Mesendoderm (in vitro differentiated cells): ENCODE measurements around the gene WDR20.
"Not testable (repeated sequence)": the region's sequence is repeated elsewhere in the genome, so short reads cannot be mapped to it uniquely, and the experiment has no call there.

Source experiments
- DNase-seq: peaks from one replicate; pipeline ENCODE4 v3.0.0; 2013
- H2AK5ac ChIP-seq: 2 replicates; pipeline ENCODE4 v1.6.1; 2013; ENCODE audit warnings: low read length, inconsistent platforms
- H2BK120ac ChIP-seq: 2 replicates; pipeline ENCODE4 v1.6.1; 2013; ENCODE audit warnings: low read depth, mild to moderate bottlenecking, low read length, moderate library complexity, mixed read lengths
- H2BK15ac ChIP-seq: replicated peaks from 2 replicates; pipeline ENCODE4 v1.6.1; 2013; ENCODE audit warnings: low read depth, mild to moderate bottlenecking, moderate library complexity
- H2BK5ac ChIP-seq: 2 replicates; pipeline ENCODE4 v1.6.1; 2013; ENCODE audit warnings: low read length, inconsistent platforms
- H3K18ac ChIP-seq: 2 replicates; pipeline ENCODE4 v1.6.1; 2013; ENCODE audit warnings: mild to moderate bottlenecking, low read length, mixed read lengths
- H3K23ac ChIP-seq: one replicate; pipeline ENCODE4 v1.6.1; 2013; ENCODE audit warnings: low read length
- H3K27ac ChIP-seq: 2 replicates; pipeline ENCODE4 v1.5.1; 2013; ENCODE audit warnings: low read depth, mild to moderate bottlenecking, inconsistent platforms, low read length, moderate library complexity
- H3K27me3 ChIP-seq: 2 replicates; pipeline ENCODE4 v1.6.1; 2013; ENCODE audit warnings: low read length, control low read depth, mild to moderate bottlenecking, inconsistent platforms; ENCODE audit not compliant: insufficient read depth, poor library complexity
- H3K36me3 ChIP-seq: 2 replicates; pipeline ENCODE4 v1.6.1; 2013; ENCODE audit warnings: low read length, inconsistent platforms; ENCODE audit not compliant: control insufficient read depth, insufficient read depth
- H3K4ac ChIP-seq: one replicate; pipeline ENCODE4 v1.6.1; 2013; ENCODE audit warnings: low read depth, mild to moderate bottlenecking, low read length, moderate library complexity
- H3K4me1 ChIP-seq: 2 replicates; pipeline ENCODE4 v1.6.1; 2013; ENCODE audit warnings: low read depth, low read length, inconsistent platforms; ENCODE audit not compliant: control insufficient read depth
- H3K4me2 ChIP-seq: 2 replicates; pipeline ENCODE4 v1.6.1; 2013; ENCODE audit warnings: low read length
- H3K4me3 ChIP-seq: 2 replicates; pipeline ENCODE4 v1.5.1; 2013; ENCODE audit warnings: mild to moderate bottlenecking, low read length
- H3K56ac ChIP-seq: one replicate; pipeline ENCODE4 v1.6.1; 2013; ENCODE audit warnings: low read length
- H3K79me1 ChIP-seq: 2 replicates; pipeline ENCODE4 v1.6.1; 2013; ENCODE audit warnings: low read length, inconsistent platforms
- H3K79me2 ChIP-seq: 2 replicates; pipeline ENCODE4 v1.6.1; 2013; ENCODE audit warnings: mild to moderate bottlenecking, low read length; ENCODE audit not compliant: control insufficient read depth, insufficient read depth
- H3K9ac ChIP-seq: 2 replicates; pipeline ENCODE4 v1.6.1; 2013; ENCODE audit warnings: low read length, inconsistent platforms
- H4K5ac ChIP-seq: one replicate; pipeline ENCODE4 v1.6.1; 2013; ENCODE audit warnings: low read length
- H4K8ac ChIP-seq: one replicate; pipeline ENCODE4 v1.6.1; 2013; ENCODE audit warnings: low read depth, mild to moderate bottlenecking, control low read depth, low read length, moderate library complexity
- WGBS: extraction: QIAGEN DNeasy Blood & Tissue Kit; methylation state at CpG from one replicate; pipeline ENCODE4 v1.1.7; 2013; ENCODE audit warnings: low lambda C conversion rate, missing lambda C conversion rate; ENCODE audit not compliant: insufficient coverage; ENCODE audit errors: extremely low coverage; 5-methylcytosine and 5-hydroxymethylcytosine counted together

Gene WDR20

DNA sequence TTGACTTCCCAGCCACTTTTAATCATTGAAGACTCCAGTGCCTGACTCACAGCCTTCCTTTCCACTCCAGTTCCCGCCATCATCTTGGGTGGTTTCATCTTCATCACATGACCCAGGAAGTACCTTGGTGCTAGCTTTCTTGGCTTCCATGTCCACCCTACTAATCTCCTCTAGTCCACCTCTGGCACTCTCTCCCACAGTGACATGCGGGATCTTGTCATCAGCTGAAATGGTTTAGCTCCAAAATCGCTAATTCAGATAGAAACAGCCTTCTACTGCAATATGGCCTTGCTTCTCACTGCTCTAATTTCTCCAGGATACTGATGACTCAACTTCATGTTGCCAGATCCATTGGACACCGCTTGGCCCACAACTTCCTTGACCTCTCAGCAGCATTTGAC lies 24.5 kb downstream of the WDR20 start:
- Histone ChIP-seq H4K5ac (no peak overlapping the region), H3K9ac (no peak overlapping the region), H3K23ac (no peak overlapping the region), H3K79me2 (peaks cover 24% of the 10 kb centered on the region), H3K27ac (no peak overlapping the region), H3K18ac (no peak overlapping the region), H3K27me3 (no peaks in the 10 kb centered on the region), H2BK5ac (no peak overlapping the region), H2BK120ac (no peak overlapping the region), H3K4me3 (no peak overlapping the region), H3K56ac (no peak overlapping the region), H3K36me3 (no peaks in the 10 kb centered on the region), H3K79me1 (peaks cover 27% of the 10 kb centered on the region), H4K8ac (no peak overlapping the region), H3K4ac (no peak overlapping the region), H3K4me2 (no peak overlapping the region), H3K4me1 (no peaks in the 10 kb centered on the region), H2AK5ac (no peak overlapping the region), H2BK15ac (no peak overlapping the region)
- no peak for DNase-seq
- WGBS = no CpG with 5 or more reads among the region's 4 CpGs

GRCh38 chr14:102164965-102165364 lies 25.3 kb downstream of the WDR20 start:
- Histone ChIP-seq H2AK5ac (no peak overlapping the region), H3K36me3 (no peaks in the 10 kb centered on the region), H3K4me3 (no peak overlapping the region), H3K18ac (no peak overlapping the region), H3K23ac (no peak overlapping the region), H4K5ac (no peak overlapping the region), H2BK5ac (no peak overlapping the region), H3K79me1 (peaks cover 27% of the 10 kb centered on the region), H4K8ac (no peak overlapping the region), H3K56ac (no peak overlapping the region), H3K4ac (no peak overlapping the region), H3K27ac (no peak overlapping the region), H3K9ac (no peak overlapping the region), H3K4me2 (no peak overlapping the region), H3K27me3 (no peaks in the 10 kb centered on the region), H2BK15ac (no peak overlapping the region), H2BK120ac (no peak overlapping the region), H3K79me2 (peaks cover 25% of the 10 kb centered on the region), H3K4me1 (no peaks in the 10 kb centered on the region)
- DNase-seq = no peak
- WGBS = no CpG with 5 or more reads among the region's 4 CpGs

GRCh38 chr14:102170061-102170460 lies 30.4 kb downstream of the WDR20 start:
- no peak overlapping the region for H2BK15ac ChIP-seq
- H3K9ac ChIP-seq = no peak overlapping the region
- no peak overlapping the region for H3K23ac ChIP-seq
- DNase-seq = no peak
- H3K56ac ChIP-seq = no peak overlapping the region
- no peak overlapping the region for H3K18ac ChIP-seq
- WGBS = no CpG with 5 or more reads among the region's 3 CpGs
- no peaks in the 10 kb centered on the region for H3K27me3 ChIP-seq
- H3K27ac ChIP-seq = no peak overlapping the region
- H2BK120ac ChIP-seq = no peak overlapping the region
- H2AK5ac ChIP-seq = no peak overlapping the region
- no peaks in the 10 kb centered on the region for H3K4me1 ChIP-seq
- H3K79me1 ChIP-seq = peaks cover 8% of the 10 kb centered on the region
- no peak overlapping the region for H3K4me2 ChIP-seq
- no peak overlapping the region for H3K4ac ChIP-seq
- no peak overlapping the region for H4K5ac ChIP-seq
- no peak overlapping the region for H2BK5ac ChIP-seq
- H3K4me3 ChIP-seq = no peak overlapping the region
- H3K79me2 ChIP-seq = peaks cover 14% of the 10 kb centered on the region
- no peaks in the 10 kb centered on the region for H3K36me3 ChIP-seq
- no peak overlapping the region for H4K8ac ChIP-seq

DNA sequence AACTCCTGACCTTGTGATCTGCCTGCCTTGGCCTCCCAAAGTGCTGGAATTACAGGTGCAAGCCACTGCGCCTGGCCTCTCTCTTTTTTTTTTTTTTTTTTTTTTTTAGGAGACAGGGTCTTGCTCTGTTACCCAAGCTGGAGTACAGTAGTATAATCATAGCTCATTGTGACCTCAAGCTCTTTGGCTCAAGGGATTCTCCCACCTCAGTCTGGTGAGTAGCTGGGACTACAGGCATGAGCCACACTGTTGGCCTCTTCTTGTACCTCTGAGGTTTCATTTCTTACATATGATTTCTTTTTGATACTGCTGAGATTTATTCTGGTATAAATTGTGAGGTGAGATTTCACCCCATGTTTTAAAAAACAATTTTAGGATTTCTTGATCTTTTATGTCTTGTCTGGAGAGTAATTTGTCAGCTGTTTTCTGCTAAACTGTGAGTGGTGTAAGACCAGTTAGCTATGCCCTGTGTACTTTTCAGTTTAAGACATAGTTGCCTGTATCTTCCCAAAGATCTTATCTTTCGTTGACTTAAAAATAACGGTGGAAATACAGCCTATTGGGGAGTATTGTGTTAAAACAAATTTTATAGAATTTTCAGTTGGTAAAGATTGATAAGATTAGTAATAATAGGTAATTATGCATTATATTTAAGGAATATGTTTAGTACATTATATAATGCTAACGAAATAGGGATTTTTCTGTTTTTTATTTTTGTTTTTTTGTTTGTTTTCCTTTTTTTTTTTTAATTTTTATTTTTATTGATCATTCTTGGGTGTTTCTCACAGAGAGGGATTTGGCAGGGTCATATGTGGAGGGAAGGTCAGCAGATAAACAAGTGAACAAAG lies 31.7 kb downstream of the WDR20 start:
- Histone ChIP-seq H3K9ac (no peak overlapping the region), H3K4ac (no peak overlapping the region), H2BK120ac (no peak overlapping the region), H2BK15ac (no peak overlapping the region), H3K18ac (no peak overlapping the region), H3K36me3 (no peaks in the 10 kb centered on the region), H3K56ac (no peak overlapping the region), H2AK5ac (no peak overlapping the region), H3K23ac (no peak overlapping the region), H3K4me2 (no peak overlapping the region), H4K8ac (no peak overlapping the region), H3K79me2 (peaks cover 14% of the 10 kb centered on the region), H3K27ac (no peak overlapping the region), H3K4me3 (no peak overlapping the region), H3K4me1 (no peaks in the 10 kb centered on the region), H4K5ac (no peak overlapping the region), H3K27me3 (no peaks in the 10 kb centered on the region), H3K79me1 (peaks cover 7% of the 10 kb centered on the region), H2BK5ac (no peak overlapping the region)
- WGBS = 100% methylated on average over 2 of the region's 4 CpGs
- DNase-seq = no peak

GRCh38 chr14:102172021-102172272 lies 32.2 kb downstream of the WDR20 start:
- not testable (repeated sequence) for H4K8ac ChIP-seq, H3K27ac ChIP-seq, H2BK120ac ChIP-seq, H3K18ac ChIP-seq, H3K9ac ChIP-seq, H2AK5ac ChIP-seq, H4K5ac ChIP-seq, H3K56ac ChIP-seq, H3K4me3 ChIP-seq, H3K4ac ChIP-seq, H2BK15ac ChIP-seq, H3K79me1 ChIP-seq, H3K36me3 ChIP-seq, H3K27me3 ChIP-seq, H3K4me1 ChIP-seq, H3K23ac ChIP-seq, DNase-seq, H3K4me2 ChIP-seq, H2BK5ac ChIP-seq
- H3K79me2 ChIP-seq = peaks cover 14% of the 10 kb centered on the region
- no CpG with 5 or more reads among the region's 2 CpGs for WGBS

DNA sequence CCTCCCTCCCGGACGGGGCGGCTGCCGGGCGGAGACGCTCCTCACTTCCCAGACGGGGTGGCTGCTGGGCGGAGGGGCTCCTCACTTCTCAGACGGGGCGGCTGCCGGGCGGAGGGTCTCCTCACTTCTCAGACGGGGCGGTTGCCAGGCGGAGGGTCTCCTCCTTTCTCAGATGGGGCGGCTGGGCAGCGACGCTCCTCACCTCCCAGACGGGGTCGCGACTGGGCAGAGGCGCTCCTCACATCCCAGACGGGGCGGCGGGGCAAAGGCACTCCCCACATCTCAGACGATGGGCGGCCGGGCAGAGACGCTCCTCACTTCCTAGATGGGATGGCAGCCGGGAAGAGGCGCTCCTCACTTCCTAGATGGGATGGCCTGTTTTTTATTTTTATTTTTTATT lies 33.0 kb downstream of the WDR20 start:
- not testable (repeated sequence) for H3K36me3 ChIP-seq, H2BK120ac ChIP-seq, H3K23ac ChIP-seq, H3K27ac ChIP-seq, H3K27me3 ChIP-seq, H3K56ac ChIP-seq, H3K18ac ChIP-seq, DNase-seq, H2BK15ac ChIP-seq, H3K4ac ChIP-seq, H2AK5ac ChIP-seq, H3K4me1 ChIP-seq, H4K5ac ChIP-seq, H4K8ac ChIP-seq, H3K4me2 ChIP-seq, H3K4me3 ChIP-seq, H3K9ac ChIP-seq, H2BK5ac ChIP-seq
- peaks cover 12% of the 10 kb centered on the region for H3K79me1 ChIP-seq
- no CpG with 5 or more reads among the region's 31 CpGs for WGBS
- H3K79me2 ChIP-seq = peaks cover 14% of the 10 kb centered on the region
